GOT3 (cell line): ENCODE results near the gene CLDN6.

ENCODE experiments used
- DNase-seq: peaks from one replicate; lab custom pipeline; 2025; ENCODE audit warnings: mixed read lengths; lab: John Stamatoyannopoulos, UW

CLDN6 gene

GRCh38 chr16:2971985-2972784 is 45.8 kb downstream of the CLDN6 start:
- DNase-seq, result no peak

DNA sequence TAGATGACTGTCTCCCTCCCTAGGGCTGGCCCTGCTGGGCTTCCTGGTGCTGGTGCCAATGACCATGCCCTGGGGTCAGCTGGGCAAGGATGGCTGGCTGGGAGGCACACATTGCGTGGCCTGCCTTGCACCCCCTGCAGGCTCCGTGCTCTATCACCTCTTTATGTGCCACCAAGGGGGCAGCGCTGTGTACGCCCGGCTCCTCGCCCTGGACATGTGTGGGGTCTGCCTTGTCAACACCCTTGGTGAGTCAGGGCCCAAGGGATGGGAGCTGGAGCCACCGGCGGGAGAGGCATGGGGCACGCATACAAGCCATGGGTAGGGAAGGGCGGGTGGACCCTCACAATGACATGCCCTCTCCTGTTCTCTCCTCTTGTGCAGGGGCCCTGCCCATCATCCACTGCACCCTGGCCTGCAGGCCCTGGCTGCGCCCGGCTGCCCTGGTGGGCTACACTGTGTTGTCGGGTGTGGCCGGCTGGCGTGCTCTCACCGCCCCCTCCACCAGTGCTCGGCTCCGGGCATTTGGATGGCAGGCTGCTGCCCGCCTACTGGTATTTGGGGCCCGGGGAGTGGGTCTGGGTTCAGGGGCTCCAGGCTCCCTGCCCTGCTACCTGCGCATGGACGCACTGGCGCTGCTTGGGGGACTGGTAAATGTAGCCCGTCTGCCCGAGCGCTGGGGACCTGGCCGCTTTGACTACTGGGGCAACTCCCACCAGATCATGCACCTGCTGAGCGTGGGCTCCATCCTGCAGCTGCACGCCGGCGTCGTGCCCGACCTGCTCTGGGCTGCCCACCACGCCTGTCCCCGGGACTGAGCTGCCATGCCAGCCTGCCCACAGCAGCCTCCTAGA is 46.6 kb downstream of the CLDN6 start:
- no peak for DNase-seq

GRCh38 chr16:2970563-2970962 is 47.4 kb downstream of the CLDN6 start:
- DNase-seq, result no peak

- peak; percentile 49 for DNase-seq
Measured at GRCh38 chr16:2969545-2970521, 48.1 kb downstream of the CLDN6 start.

GRCh38 chr16:2968738-2969544 is 49.0 kb downstream of the CLDN6 start, which contains the start of gene PAQR4:
TSS of gene PAQR4 (plus strand) at chr16:2969348. CDS start at chr16:2969675, 327 bp downstream.
- peak; percentile 67 for DNase-seq

- DNase-seq, result no peak
Measured at GRCh38 chr16:2968368-2968737, 49.6 kb downstream of the CLDN6 start.

DNA sequence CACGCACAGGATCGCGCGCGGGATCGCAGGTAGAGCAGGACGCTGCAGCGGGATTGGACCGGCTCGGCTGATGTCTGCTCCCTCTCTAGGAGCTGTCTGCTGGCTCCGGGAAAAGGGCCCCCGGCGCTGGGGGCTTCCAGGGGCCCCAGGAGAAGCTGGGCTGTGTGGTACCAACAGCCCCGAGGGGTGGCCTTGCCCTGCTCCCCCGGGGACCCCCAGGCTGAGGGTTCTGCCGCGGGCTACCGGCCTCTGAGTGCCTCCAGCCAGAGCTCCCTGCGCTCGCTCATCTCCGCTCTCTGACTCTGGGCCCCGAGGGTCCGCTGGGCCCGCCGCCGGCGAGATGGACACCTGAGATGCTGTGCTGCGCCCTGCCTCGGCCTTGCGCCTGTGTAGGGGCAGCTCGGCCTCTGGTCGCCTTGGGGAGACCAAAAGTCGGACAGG is 50.2 kb downstream of the CLDN6 start:
- DNase-seq, result no peak

- no peak for DNase-seq
Measured at GRCh38 chr16:2967211-2967631, 50.8 kb downstream of the CLDN6 start.

DNA sequence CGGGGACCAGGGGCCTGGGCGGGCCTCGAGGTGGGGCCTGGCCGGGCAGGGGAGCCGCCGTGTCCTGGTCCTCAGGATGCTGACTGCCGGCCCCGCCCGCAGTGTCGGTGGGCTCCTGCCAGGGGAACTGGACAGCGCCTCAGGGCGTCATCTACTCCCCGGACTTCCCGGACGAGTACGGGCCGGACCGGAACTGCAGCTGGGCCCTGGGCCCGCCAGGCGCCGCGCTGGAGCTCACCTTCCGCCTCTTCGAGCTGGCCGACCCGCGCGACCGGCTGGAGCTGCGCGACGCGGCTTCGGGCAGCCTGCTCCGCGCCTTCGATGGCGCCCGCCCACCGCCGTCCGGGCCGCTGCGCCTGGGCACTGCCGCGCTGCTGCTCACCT is 51.2 kb downstream of the CLDN6 start:
- no peak for DNase-seq

DNA sequence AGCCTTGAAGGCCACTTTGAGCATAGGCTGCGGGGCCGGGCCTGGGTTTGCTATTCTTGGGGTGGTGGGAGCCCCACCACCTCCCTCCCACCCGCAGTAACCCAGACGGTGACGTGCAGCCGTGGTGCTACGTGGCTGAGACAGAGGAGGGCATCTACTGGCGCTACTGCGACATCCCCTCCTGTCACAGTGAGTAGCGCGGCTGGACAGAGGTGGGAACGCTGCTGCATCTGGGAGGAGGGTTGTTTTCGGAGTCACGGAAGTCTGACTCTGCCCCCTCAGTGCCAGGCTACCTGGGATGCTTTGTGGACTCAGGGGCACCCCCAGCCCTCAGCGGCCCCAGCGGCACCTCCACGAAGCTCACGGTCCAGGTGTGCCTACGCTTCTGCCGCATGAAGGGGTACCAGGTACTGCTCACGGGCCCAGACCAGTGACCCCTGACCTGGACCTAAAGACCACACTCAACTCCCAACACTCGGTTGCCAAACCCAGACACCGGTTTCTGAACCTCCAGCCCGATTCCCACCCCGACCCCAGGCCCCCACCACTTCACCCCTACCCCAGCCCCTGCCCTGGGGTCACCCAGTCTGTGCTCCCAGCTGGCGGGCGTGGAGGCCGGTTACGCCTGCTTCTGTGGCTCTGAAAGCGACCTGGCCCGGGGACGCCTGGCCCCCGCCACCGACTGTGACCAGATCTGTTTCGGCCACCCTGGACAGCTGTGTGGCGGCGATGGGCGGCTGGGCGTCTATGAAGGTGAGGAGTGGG is 51.8 kb downstream of the CLDN6 start:
- DNase-seq, result no peak
